ENCODE data around the gene INPP5E. TPM values are rescaled to one million over a fixed set of nuclear protein-coding genes. Genes with fewer than 3 reads are reported as not detected.

INPP5E gene
- total RNA-seq, 2 donors from 2014 or later, result 8.8 to 25.4 TPM

- no peak for DNase-seq
- Histone ChIP-seq H3K27me3 (no peaks in the 10 kb centered on the region), H3K4me3 (no peak overlapping the region), H3K9me3 (no peaks in the 10 kb centered on the region), H3K36me3 (replicated peaks in 1 of 2; ENCODE audit: insufficient read depth in 1 of 2, low read depth in 2 of 2) (peaks cover 4 to 10% of the 10 kb centered on the region in 2 donors), H3K27ac (no peak overlapping the region), H3K4me1 (no peaks in the 10 kb centered on the region)
- TF ChIP-seq CTCF (IDR thresholded peaks at IDR 0.05), result no peak
- no peak for TF ChIP-seq POLR2A (IDR thresholded peaks at IDR 0.05)
- intact Hi-C loops (cut with DNase I), result no loop called here
- WGBS, 2 donors, result 89 to 100% methylated on average over 1 to 11 of the region's 11 CpGs
- no peak for ATAC-seq
Observed at GRCh38 chr9:136379401-136379800, 60.2 kb downstream of the INPP5E start.

GRCh38 chr9:136379003-136379287, 60.7 kb downstream of the INPP5E start:
- 80 to 91% methylated on average over 4 to 18 of the region's 18 CpGs for WGBS, 2 donors
- no peak for DNase-seq

More at GRCh38 chr9:136379003-136379287, 60.7 kb downstream of the INPP5E start:
- Histone ChIP-seq H3K27me3 (no peaks in the 10 kb centered on the region), H3K4me3 (no peak overlapping the region), H3K36me3 (replicated peaks in 1 of 2; ENCODE audit: insufficient read depth in 1 of 2, low read depth in 2 of 2) (peaks cover 4 to 10% of the 10 kb centered on the region in 2 donors), H3K4me1 (no peaks in the 10 kb centered on the region), H3K9me3 (no peaks in the 10 kb centered on the region), H3K27ac (no peak overlapping the region)
- no peak for ATAC-seq
- TF ChIP-seq CTCF (IDR thresholded peaks at IDR 0.05) (no peak), POLR2A (IDR thresholded peaks at IDR 0.05) (no peak)
- intact Hi-C loops (cut with DNase I), result no loop called here

Other genes with a start within 250 kb of the INPP5E start
- gene LHX3, start 234.7 kb downstream of the INPP5E start, total RNA-seq, result not detected
- 10 to 100 TPM in 1 of 2 donors, 1 to 10 TPM in 1; 8.8 to 22.7 TPM for gene QSOX2, start 194.0 kb downstream of the INPP5E start, total RNA-seq
- 1 to 10 TPM; 1.3 to 2.3 TPM for gene CCDC187, start 135.8 kb downstream of the INPP5E start, total RNA-seq
- 10 to 100 TPM; 15.8 to 23.1 TPM for gene GPSM1, start 112.3 kb downstream of the INPP5E start, total RNA-seq
- 10 to 100 TPM; 24.1 to 31.3 TPM for gene DNLZ, start 76.1 kb downstream of the INPP5E start, total RNA-seq
- 1 to 10 TPM in 1 of 2 donors, under 1 TPM in 1; 0.78 to 1.3 TPM for gene CARD9, start 66.2 kb downstream of the INPP5E start, total RNA-seq
- 10 to 100 TPM in 1 of 2 donors, 1 to 10 TPM in 1; 8.8 to 19.1 TPM for gene SNAPC4, start 39.7 kb downstream of the INPP5E start, total RNA-seq
- 10 to 100 TPM; 20.2 to 71.5 TPM for gene ENTR1, start 29.2 kb downstream of the INPP5E start, total RNA-seq
- 10 to 100 TPM; 23.6 to 25.1 TPM for gene PMPCA, start 29.2 kb downstream of the INPP5E start, total RNA-seq
- gene SEC16A, start 43.2 kb upstream of the INPP5E start, total RNA-seq, result 10 to 100 TPM; 35.3 to 75.8 TPM
- 10 to 100 TPM; 29.6 to 65.3 TPM for gene NOTCH1, start 106.2 kb upstream of the INPP5E start, total RNA-seq
- gene EGFL7, start 223.1 kb upstream of the INPP5E start, total RNA-seq, result 10 to 100 TPM; 14.8 to 47.0 TPM
- 100 to 1,000 TPM in 1 of 2 donors, 10 to 100 TPM in 1; 94.2 to 275 TPM for gene AGPAT2, start 247.6 kb upstream of the INPP5E start, total RNA-seq